Measurements from ENCODE around the gene EDNRB.

- TF ChIP-seq SP1 (IDR thresholded peaks at IDR 0.05; ENCODE audit: low read depth, low read length), result no peak
- no peak for TF ChIP-seq CTCF (IDR thresholded peaks at IDR 0.05; ENCODE audit: control extremely low read depth in 1 of 3, insufficient read depth in 1 of 3, low read depth in 1 of 3, low read length in 3 of 3)
- TF ChIP-seq POLR2A (IDR thresholded peaks at IDR 0.05; ENCODE audit: control extremely low read depth in 1 of 2, low read depth in 2 of 2, low read length in 2 of 2), result no peak
- no peak for TF ChIP-seq MAX (IDR thresholded peaks at IDR 0.05)
- no peak for TF ChIP-seq USF2 (IDR thresholded peaks at IDR 0.05; ENCODE audit: low read length)
- no peak for TF ChIP-seq RAD21 (IDR thresholded peaks at IDR 0.05 in 1 of 2, conservative IDR thresholded peaks at IDR 0.05 in 1 of 2; ENCODE audit: low read depth in 2 of 2, low read length in 2 of 2)
- no peak for TF ChIP-seq EZH2 (IDR thresholded peaks at IDR 0.05; ENCODE audit: low read depth, low read length, severe bottlenecking)
- no peak for TF ChIP-seq CREB1 (IDR thresholded peaks at IDR 0.05)
- no peak for TF ChIP-seq FOSL1 (IDR thresholded peaks at IDR 0.05; ENCODE audit: insufficient read depth, low read depth, low read length)
- TF ChIP-seq SIX5 (IDR thresholded peaks at IDR 0.05; ENCODE audit: low read depth, low read length), result no peak
These were observed 2.9 kb downstream of the EDNRB start for GRCh38 chr13:77915686-77916085.

Measured in H1 (cell line).